ENCODE results near the gene LIPI. TPM values are rescaled to one million over a fixed set of nuclear protein-coding genes. Genes with fewer than 3 reads are reported as not detected.
A peak's percentile ranks its signal among the peaks of the same experiment; 100 is the strongest.
"Not testable (repeated sequence)": the region's sequence is repeated elsewhere in the genome, so short reads cannot be mapped to it uniquely, and the experiment has no call there.

The LIPI gene
- total RNA-seq, 2 experiments from 2014 or later, result not detected

DNA sequence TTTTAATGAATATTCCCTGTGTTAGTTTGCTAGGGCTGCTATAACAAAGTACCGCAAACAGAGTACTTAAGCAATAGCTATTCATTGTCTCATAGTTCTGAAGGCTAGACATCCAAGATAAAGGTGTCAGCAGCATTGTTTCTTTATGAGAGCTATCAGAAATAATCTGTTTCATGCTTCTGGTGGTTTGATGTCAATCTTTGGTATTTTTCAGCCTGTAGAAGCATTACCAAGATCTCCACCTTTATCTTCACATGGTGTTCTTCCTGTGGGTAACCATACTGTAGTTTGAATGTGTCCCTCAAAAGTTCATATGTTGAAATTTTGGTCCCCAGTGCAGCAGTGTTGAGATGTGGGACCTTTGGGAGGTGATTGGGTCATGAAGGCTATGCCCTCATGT lies 12.6 kb upstream of the LIPI start:
- CTCF ChIA-PET, result interaction anchor here (1.8 kb wide), 1 partner anchor 15 kb away, joined by 6 read pairs; no protein-coding TSS in a partner anchor
- Mint-ChIP-seq H3K4me3 (no peak overlapping the region), H3K9me3 (peaks cover under 1% of the 10 kb centered on the region)

GRCh38 chr21:14215971-14216641 lies 5.4 kb upstream of the LIPI start, which contains the start of gene RBM11:
RBM11 (plus strand) TSS chr21:14216157; CDS start chr21:14216187, 30 bp downstream.
- H3K36me3 Mint-ChIP-seq (ENCODE audit: low read depth), result no peaks in the 10 kb centered on the region
- H3K4me3 Mint-ChIP-seq, result peak within 1 kb of the TSS; percentile 79
- peaks cover 4% of the 10 kb centered on the region for H3K27me3 Mint-ChIP-seq (ENCODE audit: low read depth)
- H3K27ac Mint-ChIP-seq, result no peak within 1 kb of the TSS
- DNase-seq, result peak; percentile 82
- peaks cover 6% of the 10 kb centered on the region for H3K4me1 Mint-ChIP-seq (ENCODE audit: low read depth)
- CTCF ChIA-PET, result interaction anchor here (1.2 to 1.9 kb wide), 2 partner anchors 9 to 37 kb away, joined by 4 to 9 read pairs; no protein-coding TSS in a partner anchor
- intact Hi-C loops (cut with micrococcal nuclease), result loop anchor here (1.0 to 5.0 kb wide), 3 partner anchors 129 to 189 kb away; partner anchors contain the start of gene HSPA13
- H3K9me3 Mint-ChIP-seq, result no peaks in the 10 kb centered on the region

More for the DNA sequence above, 12.6 kb upstream of the LIPI start:
- no peak overlapping the region for H3K27ac Mint-ChIP-seq
- peaks cover 9% of the 10 kb centered on the region for H3K36me3 Mint-ChIP-seq (ENCODE audit: low read depth)
- no peaks in the 10 kb centered on the region for H3K27me3 Mint-ChIP-seq (ENCODE audit: low read depth)
- no peak for DNase-seq
- H3K4me1 Mint-ChIP-seq (ENCODE audit: low read depth), result no peaks in the 10 kb centered on the region
- intact Hi-C loops (cut with micrococcal nuclease), result no loop called here

- Mint-ChIP-seq H3K9me3 (no peaks in the 10 kb centered on the region), H3K27ac (no peak overlapping the region), H3K27me3 (ENCODE audit: low read depth) (peaks cover 4% of the 10 kb centered on the region), H3K4me1 (ENCODE audit: low read depth) (peaks cover 6% of the 10 kb centered on the region), H3K36me3 (ENCODE audit: low read depth) (no peaks in the 10 kb centered on the region), H3K4me3 (no peak overlapping the region)
- no peak for DNase-seq
- CTCF ChIA-PET, result no interaction called here
- intact Hi-C loops (cut with micrococcal nuclease), result no loop called here
Observed at GRCh38 chr21:14213164-14213563, 2.4 kb upstream of the LIPI start.

DNA sequence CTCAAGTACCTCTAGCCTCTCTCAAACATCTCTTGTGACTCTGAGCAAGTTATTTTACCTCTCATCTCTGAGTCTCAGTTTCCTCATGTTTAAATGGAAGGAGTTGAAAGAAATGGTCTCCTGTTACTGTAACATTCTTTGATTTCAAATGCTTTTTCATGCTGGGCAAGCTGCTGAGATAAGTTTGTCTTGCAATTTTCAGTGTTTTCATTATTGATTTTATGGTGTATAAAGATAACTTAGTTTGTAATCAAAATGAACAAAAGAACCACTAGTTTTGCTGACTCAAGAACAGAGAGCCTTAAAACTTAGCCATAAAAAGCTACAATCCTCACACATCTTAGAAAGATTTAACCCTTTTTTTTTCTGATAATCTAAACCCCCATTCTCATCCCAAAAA lies 4.5 kb downstream of the LIPI start:
- no peak overlapping the region for H3K27ac Mint-ChIP-seq
- H3K27me3 Mint-ChIP-seq (ENCODE audit: low read depth), result no peaks in the 10 kb centered on the region
- no peak for DNase-seq
- intact Hi-C loops (cut with micrococcal nuclease), result no loop called here
- H3K4me3 Mint-ChIP-seq, result no peak overlapping the region
- no peaks in the 10 kb centered on the region for H3K4me1 Mint-ChIP-seq (ENCODE audit: low read depth)
- no peaks in the 10 kb centered on the region for H3K36me3 Mint-ChIP-seq (ENCODE audit: low read depth)
- H3K9me3 Mint-ChIP-seq, result no peaks in the 10 kb centered on the region
- CTCF ChIA-PET, result interaction anchor here (1.5 kb wide), 1 partner anchor 9 kb away, joined by 4 read pairs; the partner anchor contains the start of gene RBM11

GRCh38 chr21:14166463-14167223 lies 44.1 kb downstream of the LIPI start:
- H3K27ac Mint-ChIP-seq; intact Hi-C loops (cut with micrococcal nuclease); CTCF ChIA-PET; H3K4me3 Mint-ChIP-seq; H3K9me3 Mint-ChIP-seq; H3K4me1 Mint-ChIP-seq (ENCODE audit: low read depth); DNase-seq; H3K27me3 Mint-ChIP-seq (ENCODE audit: low read depth); H3K36me3 Mint-ChIP-seq (ENCODE audit: low read depth): not testable (repeated sequence)

GRCh38 chr21:14143999-14144398 lies 66.8 kb downstream of the LIPI start:
- CTCF ChIA-PET, result no interaction called here
- Mint-ChIP-seq H3K27me3 (ENCODE audit: low read depth) (peaks cover 4% of the 10 kb centered on the region), H3K4me1 (ENCODE audit: low read depth) (no peaks in the 10 kb centered on the region), H3K36me3 (ENCODE audit: low read depth) (no peaks in the 10 kb centered on the region), H3K27ac (no peak overlapping the region), H3K4me3 (no peak overlapping the region), H3K9me3 (no peaks in the 10 kb centered on the region)
- intact Hi-C loops (cut with micrococcal nuclease), result loop anchor here (10.0 kb wide), 1 partner anchor 49 kb away; no protein-coding TSS in a partner anchor
- DNase-seq, result no peak

GRCh38 chr21:14124266-14124665 lies 86.5 kb downstream of the LIPI start:
- CTCF ChIA-PET, result interaction anchor here (0.8 kb wide), 1 partner anchor 12 kb away, joined by 3 read pairs; no protein-coding TSS in a partner anchor
- H3K9me3 Mint-ChIP-seq, result peaks cover 4% of the 10 kb centered on the region
- no peak overlapping the region for H3K4me3 Mint-ChIP-seq
- peaks cover 8% of the 10 kb centered on the region for H3K4me1 Mint-ChIP-seq (ENCODE audit: low read depth)
- intact Hi-C loops (cut with micrococcal nuclease), result no loop called here
- no peak overlapping the region for H3K27ac Mint-ChIP-seq
- DNase-seq, result no peak
- no peaks in the 10 kb centered on the region for H3K36me3 Mint-ChIP-seq (ENCODE audit: low read depth)
- H3K27me3 Mint-ChIP-seq (ENCODE audit: low read depth), result peaks cover 5% of the 10 kb centered on the region

- no peak overlapping the region for H3K4me3 Mint-ChIP-seq
- CTCF ChIA-PET, result interaction anchor here (1.6 kb wide), 1 partner anchor 10 kb away, joined by 4 read pairs; no protein-coding TSS in a partner anchor
- H3K36me3 Mint-ChIP-seq (ENCODE audit: low read depth), result no peaks in the 10 kb centered on the region
- intact Hi-C loops (cut with micrococcal nuclease), result no loop called here
- H3K4me1 Mint-ChIP-seq (ENCODE audit: low read depth), result peaks cover 8% of the 10 kb centered on the region
- no peak for DNase-seq
- H3K27ac Mint-ChIP-seq, result no peak overlapping the region
- H3K9me3 Mint-ChIP-seq, result peaks cover 4% of the 10 kb centered on the region
- peaks cover 2% of the 10 kb centered on the region for H3K27me3 Mint-ChIP-seq (ENCODE audit: low read depth)
Observed at GRCh38 chr21:14121719-14122118, 89.0 kb downstream of the LIPI start.

DNA sequence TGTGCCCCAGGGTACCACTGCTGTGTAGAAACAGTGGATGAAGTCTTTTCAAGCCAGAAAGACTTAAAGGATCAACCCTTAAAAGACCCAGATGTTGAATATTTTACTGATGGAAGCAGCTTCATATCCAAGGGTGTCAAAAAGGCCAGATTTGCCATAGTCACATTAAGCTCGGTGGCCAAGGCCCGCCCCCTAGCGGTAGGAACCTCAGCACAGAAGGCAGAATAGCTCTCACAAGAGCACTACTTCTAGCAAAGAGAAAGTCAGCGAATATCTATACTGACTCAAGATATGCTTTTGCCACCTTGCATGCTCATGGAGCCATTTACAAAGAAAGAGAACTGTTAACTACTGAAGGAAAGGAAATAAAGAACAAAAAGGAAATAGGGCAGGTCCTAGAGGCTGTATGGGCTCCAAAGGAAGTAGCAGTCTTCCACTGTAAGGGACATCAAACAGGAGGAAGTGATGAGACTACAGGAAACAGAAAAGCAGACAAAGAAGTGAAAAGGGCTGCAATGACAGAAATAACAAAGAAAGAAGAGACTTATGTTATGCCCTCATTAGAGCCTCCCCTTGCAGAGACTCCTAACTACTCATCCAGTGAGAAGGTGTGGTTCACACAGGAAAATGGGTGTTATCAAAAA lies 90.5 kb downstream of the LIPI start:
- no peaks in the 10 kb centered on the region for H3K27me3 Mint-ChIP-seq (ENCODE audit: low read depth)
- H3K9me3 Mint-ChIP-seq, result peaks cover 4% of the 10 kb centered on the region
- peak; percentile 75 for DNase-seq
- CTCF ChIA-PET, result interaction anchor here (0.6 to 0.9 kb wide), 3 partner anchors 18 to 91 kb away, joined by 3 read pairs; partner anchors contain the start of gene LIPI
- H3K36me3 Mint-ChIP-seq (ENCODE audit: low read depth), result no peaks in the 10 kb centered on the region
- intact Hi-C loops (cut with micrococcal nuclease), result loop anchor here (1.0 kb wide), 1 partner anchor 34 kb away; no protein-coding TSS in a partner anchor
- H3K4me1 Mint-ChIP-seq (ENCODE audit: low read depth), result peaks cover 8% of the 10 kb centered on the region
- no peak overlapping the region for H3K4me3 Mint-ChIP-seq
- no peak overlapping the region for H3K27ac Mint-ChIP-seq

DNA sequence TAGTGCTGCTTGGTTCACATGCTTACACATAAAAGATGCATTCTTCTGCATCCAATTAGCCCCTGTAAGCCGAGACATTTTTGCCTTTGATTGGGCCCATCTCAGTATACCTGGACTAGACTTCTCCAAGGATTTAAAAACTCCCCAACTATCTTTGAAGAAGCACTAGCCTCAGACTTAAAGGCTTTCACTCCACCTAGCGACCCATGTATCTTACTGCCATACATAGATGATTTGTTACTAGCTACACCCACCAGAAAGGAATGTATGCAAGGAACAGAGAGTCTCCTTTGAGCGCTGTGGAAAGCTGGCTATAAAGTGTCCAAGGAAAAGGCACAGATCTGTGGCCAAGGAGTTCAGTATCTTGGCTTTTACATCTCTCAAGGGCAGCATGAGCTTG lies 91.7 kb downstream of the LIPI start:
- Mint-ChIP-seq H3K9me3 (peaks cover 1% of the 10 kb centered on the region), H3K4me1 (ENCODE audit: low read depth) (peaks cover 8% of the 10 kb centered on the region), H3K36me3 (ENCODE audit: low read depth) (no peaks in the 10 kb centered on the region), H3K27me3 (ENCODE audit: low read depth) (no peaks in the 10 kb centered on the region), H3K4me3 (no peak overlapping the region), H3K27ac (no peak overlapping the region)
- DNase-seq, result no peak
- CTCF ChIA-PET, result interaction anchor here (0.9 kb wide), 1 partner anchor 84 kb away, joined by 3 read pairs; no protein-coding TSS in a partner anchor
- intact Hi-C loops (cut with micrococcal nuclease), result no loop called here

DNA sequence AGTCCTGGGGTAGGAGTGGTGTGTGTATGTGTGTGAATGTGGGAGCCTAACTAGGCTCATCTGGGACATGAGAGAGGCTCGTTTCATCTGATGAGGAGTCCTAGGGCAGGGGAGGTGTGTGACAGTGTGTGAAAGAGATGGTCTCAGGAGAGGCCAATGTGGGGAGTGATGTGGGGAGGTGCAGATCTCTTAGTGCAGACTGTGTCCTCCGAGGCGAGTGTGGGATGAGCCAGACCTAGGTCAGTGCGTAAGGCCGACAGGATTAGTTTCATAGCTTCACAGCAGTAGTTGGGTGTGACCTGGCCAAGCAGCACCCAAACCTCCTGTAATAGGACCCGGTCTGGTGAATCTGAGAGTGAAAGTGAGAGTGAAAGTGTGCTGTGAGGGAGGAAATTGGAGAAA lies 94.7 kb downstream of the LIPI start:
- Mint-ChIP-seq H3K36me3 (ENCODE audit: low read depth) (peaks cover 2% of the 10 kb centered on the region), H3K27me3 (ENCODE audit: low read depth) (no peaks in the 10 kb centered on the region), H3K9me3 (no peaks in the 10 kb centered on the region), H3K4me1 (ENCODE audit: low read depth) (peaks cover 8% of the 10 kb centered on the region), H3K4me3 (no peak overlapping the region), H3K27ac (no peak overlapping the region)
- intact Hi-C loops (cut with micrococcal nuclease), result no loop called here
- DNase-seq, result no peak
- CTCF ChIA-PET, result no interaction called here

- CTCF ChIA-PET, result no interaction called here
- no peak for DNase-seq
- Mint-ChIP-seq H3K4me3 (no peak overlapping the region), H3K4me1 (ENCODE audit: low read depth) (peaks cover 7% of the 10 kb centered on the region), H3K36me3 (ENCODE audit: low read depth) (peaks cover 2% of the 10 kb centered on the region), H3K9me3 (no peaks in the 10 kb centered on the region), H3K27ac (no peak overlapping the region), H3K27me3 (ENCODE audit: low read depth) (no peaks in the 10 kb centered on the region)
- intact Hi-C loops (cut with micrococcal nuclease), result no loop called here
Observed at GRCh38 chr21:14115646-14116045, 95.1 kb downstream of the LIPI start.
